Bone marrow (tissue), 2 donors: ENCODE results near the gene ST8SIA4.
A peak's percentile ranks its signal among the peaks of the same experiment; 100 is the strongest.

ENCODE experiments used
- DNase-seq, 2 donors: peaks; one replicate each; lab custom pipeline; 2025; lab: John Stamatoyannopoulos, UW

ST8SIA4 gene

GRCh38 chr5:100867039-100867562 lies 36.0 kb downstream of the ST8SIA4 start:
- no peak for DNase-seq

- DNase-seq, result no peak
These were observed 38.2 kb downstream of the ST8SIA4 start for GRCh38 chr5:100864931-100865330.

- no peak for DNase-seq
These were observed 39.3 kb downstream of the ST8SIA4 start for GRCh38 chr5:100863739-100864138.

- no peak for DNase-seq
These were observed 41.9 kb downstream of the ST8SIA4 start for GRCh38 chr5:100861148-100861547.

- DNase-seq, result no peak
These were observed 42.7 kb downstream of the ST8SIA4 start for GRCh38 chr5:100860407-100860806.

- no peak for DNase-seq
These were observed 44.0 kb downstream of the ST8SIA4 start for GRCh38 chr5:100858987-100859545.

- no peak for DNase-seq
These were observed 46.6 kb downstream of the ST8SIA4 start for GRCh38 chr5:100856462-100856861.

GRCh38 chr5:100855937-100856430 lies 47.1 kb downstream of the ST8SIA4 start:
- DNase-seq, result no peak

GRCh38 chr5:100855295-100855694 lies 47.8 kb downstream of the ST8SIA4 start:
- no peak for DNase-seq

- DNase-seq, result no peak
These were observed 48.5 kb downstream of the ST8SIA4 start for GRCh38 chr5:100854591-100854990.

- no peak for DNase-seq
These were observed 49.5 kb downstream of the ST8SIA4 start for GRCh38 chr5:100853582-100853981.

- DNase-seq, result peak in 1 of 2 donors; percentile 73
These were observed 50.1 kb downstream of the ST8SIA4 start for GRCh38 chr5:100852988-100853449.

- no peak for DNase-seq
These were observed 51.0 kb downstream of the ST8SIA4 start for GRCh38 chr5:100852051-100852450.

- DNase-seq, result no peak
These were observed 56.3 kb downstream of the ST8SIA4 start for GRCh38 chr5:100846772-100847171.

- no peak for DNase-seq
These were observed 61.0 kb downstream of the ST8SIA4 start for GRCh38 chr5:100842080-100842479.

GRCh38 chr5:100841358-100842076 lies 61.6 kb downstream of the ST8SIA4 start:
- no peak for DNase-seq

- peak in 1 of 2 donors; percentile 40 for DNase-seq
These were observed 62.3 kb downstream of the ST8SIA4 start for GRCh38 chr5:100840789-100841188.

GRCh38 chr5:100840370-100840769 lies 62.7 kb downstream of the ST8SIA4 start:
- peak in 1 of 2 donors; percentile 31 for DNase-seq

GRCh38 chr5:100838048-100838473 lies 65.0 kb downstream of the ST8SIA4 start:
- no peak for DNase-seq

GRCh38 chr5:100834519-100834918 lies 68.6 kb downstream of the ST8SIA4 start:
- DNase-seq, result no peak

GRCh38 chr5:100832252-100833230 lies 70.5 kb downstream of the ST8SIA4 start:
- no peak for DNase-seq

GRCh38 chr5:100828898-100829356 lies 74.2 kb downstream of the ST8SIA4 start:
- no peak for DNase-seq
